PFSK-1 (cell line): Measurements from ENCODE around the gene NME3.

Experiments used
- FOXP2 ChIP-seq: optimal IDR thresholded peaks from 2 replicates; pipeline ENCODE3; 2011; ENCODE audit warnings: borderline replicate concordance, control low read depth, inconsistent platforms; ENCODE audit not compliant: insufficient read depth; ENCODE audit errors: extremely low read length, extremely low read depth
- POLR2AphosphoS5 ChIP-seq: IDR thresholded peaks from 2 replicates; pipeline ENCODE4 v1.6.1; 2012; ENCODE audit warnings: low read depth, mild to moderate bottlenecking, control low read depth, low read length, moderate library complexity
- SIN3A ChIP-seq: IDR thresholded peaks from 2 replicates; pipeline ENCODE4 v1.6.1; 2012; ENCODE audit warnings: mild to moderate bottlenecking, low read length, moderate library complexity, borderline replicate concordance; ENCODE audit not compliant: insufficient read depth
- TAF1 ChIP-seq: IDR thresholded peaks from 2 replicates; pipeline ENCODE4 v1.6.1; 2012; ENCODE audit warnings: low read length, control low read depth, borderline replicate concordance; ENCODE audit not compliant: insufficient read depth
- TF ChIP-seq, protein P1 (sequence below), 2 experiments: IDR thresholded peaks; 2 replicates each; pipeline versions ENCODE4 v1.6.1 to v1.8.0; 2011 to 2012; ENCODE audit warnings: low read depth in 2 of 2, low read length in 2 of 2, control low read depth in 1 of 2, inconsistent platforms in 1 of 2, mild to moderate bottlenecking in 1 of 2, moderate library complexity in 1 of 2; ENCODE audit not compliant: insufficient read depth in 1 of 2

The NME3 gene

DNA sequence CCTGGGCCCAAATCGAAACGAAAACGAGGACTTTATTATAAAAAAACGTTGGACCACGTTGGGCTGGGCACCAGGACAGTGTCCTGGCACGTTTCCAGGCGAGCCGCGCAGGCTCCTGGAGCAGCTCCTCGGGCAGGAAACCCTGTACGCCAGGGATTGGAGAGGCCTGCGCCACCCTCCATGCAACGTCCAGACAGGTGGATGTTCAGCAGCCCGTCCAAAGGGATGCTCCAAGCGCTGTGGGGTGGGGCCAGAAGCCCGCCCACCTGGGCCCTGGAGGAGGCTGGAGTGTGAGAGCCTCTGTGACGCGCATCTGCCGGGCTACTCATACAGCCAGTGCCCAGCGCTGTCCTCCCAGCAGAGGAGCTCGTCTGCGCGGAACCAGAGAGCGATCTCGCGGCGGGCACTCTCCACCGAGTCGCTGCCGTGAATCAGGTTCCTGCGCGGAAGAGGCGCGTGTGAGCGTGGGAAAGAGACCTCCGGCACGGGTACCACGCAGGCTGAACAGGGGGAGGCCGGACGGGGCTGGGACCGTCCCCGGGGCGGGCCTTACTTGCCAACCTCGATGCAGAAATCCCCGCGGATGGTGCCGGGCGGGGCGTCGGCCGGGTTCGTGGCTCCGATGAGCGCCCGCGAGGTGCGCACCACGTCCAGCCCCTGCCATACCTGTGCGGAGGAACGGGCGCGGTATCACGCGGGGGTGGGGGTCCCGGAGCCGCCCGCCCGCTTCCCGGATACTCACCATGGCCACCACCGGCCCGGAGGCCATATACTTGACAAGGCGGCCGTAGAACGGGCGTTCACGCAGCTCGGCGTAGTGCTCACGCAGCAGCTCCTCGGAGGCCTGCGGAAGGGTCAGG, 785 bp downstream of the NME3 start:
- TF ChIP-seq POLR2AphosphoS5, result peak; percentile 78
- TF ChIP-seq TAF1, result no peak

DNA sequence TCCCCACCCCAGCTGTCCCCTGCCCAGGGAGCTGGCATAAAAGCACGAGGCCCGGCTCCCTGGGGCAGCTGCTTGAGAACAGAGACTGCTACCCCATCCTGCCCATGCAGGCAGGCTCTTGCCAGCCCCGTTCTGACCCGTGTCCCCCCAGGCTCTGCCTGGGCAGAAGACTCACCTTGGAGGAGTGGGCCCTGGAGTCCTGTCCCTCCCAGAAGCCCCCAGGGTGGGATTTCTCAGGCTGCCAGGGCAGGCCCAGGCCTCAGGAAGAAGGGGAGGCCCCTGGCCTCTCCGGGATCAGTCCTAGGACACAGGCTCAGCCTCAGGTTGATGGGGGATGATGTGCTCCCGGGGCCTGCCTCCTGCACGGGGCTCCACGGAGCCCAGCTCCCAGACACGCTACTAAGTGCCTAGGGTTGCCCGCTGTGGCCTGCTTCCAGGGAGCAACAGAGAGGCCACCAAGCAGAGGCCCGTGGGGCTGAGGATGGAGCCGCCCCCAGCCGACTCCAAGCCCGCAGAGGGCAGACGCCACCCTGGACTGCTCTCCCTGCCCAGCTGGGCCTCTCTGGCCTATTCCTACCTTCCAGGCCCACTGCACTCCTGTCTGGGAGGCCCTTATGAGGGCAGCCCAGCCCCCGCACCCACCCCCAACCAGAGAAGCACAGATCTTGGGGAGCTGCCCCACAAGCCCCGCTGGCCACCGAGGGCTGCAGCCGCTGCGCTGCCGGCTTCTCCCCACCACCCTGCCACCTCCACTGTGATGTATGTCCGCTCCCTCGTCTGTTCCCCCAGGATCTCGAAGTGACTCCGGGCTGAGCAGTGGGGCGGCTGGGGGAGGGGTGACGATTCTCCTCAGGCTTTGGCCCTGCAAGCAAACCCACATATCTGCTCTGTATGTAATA, 1.7 kb downstream of the NME3 start:
- no peak; the same call in 1 of the 2 replicates for TF ChIP-seq POLR2AphosphoS5
- TF ChIP-seq SIN3A, result no peak; the same call in 1 of the 2 replicates
- TF ChIP-seq TAF1, result no peak
- TF ChIP-seq FOXP2, result no peak
- TF ChIP-seq, protein P1, sequence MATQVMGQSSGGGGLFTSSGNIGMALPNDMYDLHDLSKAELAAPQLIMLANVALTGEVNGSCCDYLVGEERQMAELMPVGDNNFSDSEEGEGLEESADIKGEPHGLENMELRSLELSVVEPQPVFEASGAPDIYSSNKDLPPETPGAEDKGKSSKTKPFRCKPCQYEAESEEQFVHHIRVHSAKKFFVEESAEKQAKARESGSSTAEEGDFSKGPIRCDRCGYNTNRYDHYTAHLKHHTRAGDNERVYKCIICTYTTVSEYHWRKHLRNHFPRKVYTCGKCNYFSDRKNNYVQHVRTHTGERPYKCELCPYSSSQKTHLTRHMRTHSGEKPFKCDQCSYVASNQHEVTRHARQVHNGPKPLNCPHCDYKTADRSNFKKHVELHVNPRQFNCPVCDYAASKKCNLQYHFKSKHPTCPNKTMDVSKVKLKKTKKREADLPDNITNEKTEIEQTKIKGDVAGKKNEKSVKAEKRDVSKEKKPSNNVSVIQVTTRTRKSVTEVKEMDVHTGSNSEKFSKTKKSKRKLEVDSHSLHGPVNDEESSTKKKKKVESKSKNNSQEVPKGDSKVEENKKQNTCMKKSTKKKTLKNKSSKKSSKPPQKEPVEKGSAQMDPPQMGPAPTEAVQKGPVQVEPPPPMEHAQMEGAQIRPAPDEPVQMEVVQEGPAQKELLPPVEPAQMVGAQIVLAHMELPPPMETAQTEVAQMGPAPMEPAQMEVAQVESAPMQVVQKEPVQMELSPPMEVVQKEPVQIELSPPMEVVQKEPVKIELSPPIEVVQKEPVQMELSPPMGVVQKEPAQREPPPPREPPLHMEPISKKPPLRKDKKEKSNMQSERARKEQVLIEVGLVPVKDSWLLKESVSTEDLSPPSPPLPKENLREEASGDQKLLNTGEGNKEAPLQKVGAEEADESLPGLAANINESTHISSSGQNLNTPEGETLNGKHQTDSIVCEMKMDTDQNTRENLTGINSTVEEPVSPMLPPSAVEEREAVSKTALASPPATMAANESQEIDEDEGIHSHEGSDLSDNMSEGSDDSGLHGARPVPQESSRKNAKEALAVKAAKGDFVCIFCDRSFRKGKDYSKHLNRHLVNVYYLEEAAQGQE (IDR thresholded peaks at IDR 0.05; ENCODE audit: insufficient read depth in 1 of 2, low read depth in 2 of 2, low read length in 2 of 2), result no peak

- TF ChIP-seq TAF1, result no peak
Observed at GRCh38 chr16:1768767-1769401, 2.5 kb downstream of the NME3 start.

GRCh38 chr16:1768061-1768766, 3.1 kb downstream of the NME3 start:
- no peak for TF ChIP-seq TAF1
- 0 out of 2 replicates have a peak, but pooled peaks have one; percentile 2 for TF ChIP-seq POLR2AphosphoS5

- TF ChIP-seq, protein P1 (IDR thresholded peaks at IDR 0.05; ENCODE audit: insufficient read depth in 1 of 2, low read depth in 2 of 2, low read length in 2 of 2), result no peak
- TF ChIP-seq TAF1, result no peak
- TF ChIP-seq SIN3A, result no peak
- TF ChIP-seq FOXP2, result no peak
- TF ChIP-seq POLR2AphosphoS5, result no peak; the same call in 1 of the 2 replicates
Observed at GRCh38 chr16:1767116-1767994, 4.0 kb downstream of the NME3 start.

DNA sequence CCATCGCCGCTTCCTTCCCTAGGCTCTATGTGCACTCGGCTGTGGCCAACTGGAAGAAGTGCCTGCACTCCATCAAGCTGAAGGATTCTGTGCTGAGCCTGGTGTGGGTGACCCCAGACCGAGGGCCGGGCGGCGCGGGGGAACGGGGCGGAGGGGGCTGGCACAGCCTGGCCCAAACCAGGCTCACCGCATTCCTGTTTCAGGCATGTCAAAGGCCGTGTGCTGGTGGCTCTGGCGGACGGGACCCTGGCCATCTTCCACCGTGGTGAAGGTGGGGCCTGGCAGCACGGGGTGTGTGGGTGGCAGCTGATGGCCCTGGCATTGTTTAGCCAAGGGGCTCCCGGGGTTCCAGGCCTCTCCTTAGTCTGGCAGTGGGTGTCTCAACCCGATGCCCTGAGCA, 4.6 kb downstream of the NME3 start:
- TF ChIP-seq FOXP2 (no peak), SIN3A (no peak), POLR2AphosphoS5 (no peak)

DNA sequence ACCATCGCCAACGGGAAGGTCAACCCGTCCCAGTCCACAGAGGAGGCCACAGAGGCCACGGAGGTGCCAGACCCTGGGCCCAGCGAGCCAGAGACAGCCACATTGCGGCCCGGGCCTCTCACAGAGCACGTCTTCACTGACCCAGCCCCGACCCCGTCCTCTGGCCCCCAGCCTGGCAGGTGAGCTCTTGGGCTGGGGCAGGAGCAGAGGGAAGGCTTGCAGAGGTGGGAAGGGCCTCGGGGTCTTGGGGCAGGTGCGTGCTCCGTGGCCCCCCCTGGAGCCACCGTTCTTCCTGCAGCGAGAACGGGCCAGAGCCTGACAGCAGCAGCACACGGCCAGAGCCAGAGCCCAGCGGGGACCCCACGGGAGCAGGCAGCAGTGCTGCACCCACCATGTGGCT, 5.1 kb downstream of the NME3 start:
- no peak for TF ChIP-seq FOXP2
- TF ChIP-seq, protein P1 (IDR thresholded peaks at IDR 0.05; ENCODE audit: insufficient read depth in 1 of 2, low read depth in 2 of 2, low read length in 2 of 2), result no peak
- TF ChIP-seq SIN3A, result no peak
- no peak for TF ChIP-seq POLR2AphosphoS5
- no peak for TF ChIP-seq TAF1
